Measurements from ENCODE around the gene PLA2G2F. TPM values are rescaled to one million over a fixed set of nuclear protein-coding genes. Genes with fewer than 3 reads are reported as not detected.

PLA2G2F gene
- total and polyA plus RNA-seq, 2 of the 8 experiments (the other 6 are each of a cell fraction or from before 2014, with no cell fraction given): not detected

GRCh38 chr1:20187103-20187812, 48.1 kb downstream of the PLA2G2F start:
- ChIA-PET CTCF (ENCODE audit: partially characterized antibody) (interaction anchor here (0.7 to 4.4 kb wide), 14 partner anchors 8 to 267 kb away, joined by 3 to 31 read pairs (median 3); no protein-coding TSS in a partner anchor), POLR2A (ENCODE audit: partially characterized antibody) (interaction anchor here (1.1 to 1.5 kb wide), 2 partner anchors 9 to 29 kb away, joined by 3 read pairs; no protein-coding TSS in a partner anchor)
- Histone ChIP-seq H4K91ac (replicated peaks; ENCODE audit: insufficient read length, low read length) (no peak overlapping the region), H3K79me1 (ENCODE audit: low read depth, low read length) (no peaks in the 10 kb centered on the region), H2AK5ac (ENCODE audit: low read depth, low read length) (no peak overlapping the region), H2BK20ac (ENCODE audit: low read length) (no peak overlapping the region), H3K9me3 (ENCODE audit: insufficient read depth in 2 of 2, low read depth in 1 of 2, low read length in 1 of 2) (no peaks in the 10 kb centered on the region), H3K14ac (ENCODE audit: insufficient read length) (no peak overlapping the region), H4K20me1 (replicated peaks in 1 of 2; ENCODE audit: control insufficient read depth in 1 of 2, insufficient read depth in 2 of 2, low read length in 2 of 2) (no peaks in the 10 kb centered on the region), H3K9ac (replicated peaks in 1 of 4; ENCODE audit: extremely low read depth in 1 of 4, low read depth in 3 of 4, low read length in 3 of 4) (no peak overlapping the region), H3K4me3 (ENCODE audit: extremely low read depth in 1 of 4, insufficient read depth in 2 of 4, low read depth in 3 of 4, low read length in 4 of 4) (peak overlapping the region in 1 of 4 experiments; percentile 82; a peak in 2 of 8 replicates), H2BK5ac (ENCODE audit: low read depth, low read length) (no peak overlapping the region), H3K36me3 (ENCODE audit: control insufficient read depth in 2 of 4, insufficient read depth in 4 of 4, low read length in 3 of 4) (no peaks in the 10 kb centered on the region), H2BK120ac (replicated peaks; ENCODE audit: low read depth, low read length) (no peak overlapping the region), H3K56ac (replicated peaks; ENCODE audit: insufficient read length, low read depth, low read length) (no peak overlapping the region), H3K23ac (ENCODE audit: insufficient read length) (no peak overlapping the region), H3K4ac (replicated peaks; ENCODE audit: insufficient read length, low read depth, low read length) (no peak overlapping the region), H2BK12ac (ENCODE audit: low read depth, low read length) (no peak overlapping the region), H4K8ac (ENCODE audit: extremely low read depth, insufficient read depth, low read length) (no peak overlapping the region), H3K79me2 (ENCODE audit: control insufficient read depth in 1 of 2, insufficient read depth in 2 of 2, low read length in 2 of 2) (no peaks in the 10 kb centered on the region), H3K4me1 (replicated peaks in 1 of 4; ENCODE audit: control insufficient read depth in 3 of 4, insufficient read depth in 4 of 4, low read length in 3 of 4) (peaks cover 6 to 10% (median 9%) of the 10 kb centered on the region in 4 experiments; a peak in 4 of 7 replicates), H3K4me2 (ENCODE audit: insufficient read depth in 1 of 2, low read depth in 2 of 2, low read length in 2 of 2) (peak overlapping the region; percentile 24 to 83; a peak in 2 of 4 replicates), H3K18ac (ENCODE audit: extremely low read depth, low read length) (no peak overlapping the region), H2AFZ (ENCODE audit: low read length) (no peak overlapping the region), H4K5ac (ENCODE audit: insufficient read length, low read depth, low read length) (no peak overlapping the region), H3K27ac (ENCODE audit: low read depth, low read length) (no peak overlapping the region), H3K23me2 (ENCODE audit: low read depth, low read length) (peaks cover 4% of the 10 kb centered on the region; the same call in 1 of the 2 replicates), H2BK15ac (ENCODE audit: low read length) (no peak overlapping the region), H3K27me3 (replicated peaks in 1 of 4; ENCODE audit: control insufficient read depth in 3 of 4, extremely low read depth in 1 of 4, insufficient read depth in 3 of 4, low read length in 3 of 4) (peaks cover 0 to 13% (median 10%) of the 10 kb centered on the region in 4 experiments; a peak in 5 of 7 replicates)
- WGBS, 2 experiments (ENCODE audit: extremely low coverage in 1 of 2, insufficient coverage in 1 of 2, insufficient read length in 1 of 2, insufficient replicate concordance in 2 of 2, low coverage in 1 of 2, low lambda C conversion rate in 2 of 2, missing lambda C conversion rate in 1 of 2): 76% methylated on average over 7 of the region's 7 CpGs; no CpG with 5 or more reads in 1 of the 2 experiments
- TF ChIP-seq SAP30 (IDR thresholded peaks at IDR 0.05; ENCODE audit: insufficient read depth, insufficient replicate concordance, low read length) (no peak), YY1 (IDR thresholded peaks at IDR 0.05; ENCODE audit: low read depth, low read length) (no peak), SP1 (IDR thresholded peaks at IDR 0.05; ENCODE audit: low read depth, low read length) (no peak), EGR1 (IDR thresholded peaks at IDR 0.05; ENCODE audit: borderline replicate concordance, low read depth, low read length) (no peak)
- DNase-seq (ENCODE audit: low read depth in 1 of 2, low spot score in 2 of 2): no peak
- no peak for FAIRE-seq
